ENCODE measurements around the gene ASNS. TPM values are rescaled to one million over a fixed set of nuclear protein-coding genes. Genes with fewer than 3 reads are reported as not detected.

ASNS gene
- total and polyA plus RNA-seq, 2 of the 4 experiments (the other 2 are of a cell fraction): 36.6 to 39.4 TPM

DNA sequence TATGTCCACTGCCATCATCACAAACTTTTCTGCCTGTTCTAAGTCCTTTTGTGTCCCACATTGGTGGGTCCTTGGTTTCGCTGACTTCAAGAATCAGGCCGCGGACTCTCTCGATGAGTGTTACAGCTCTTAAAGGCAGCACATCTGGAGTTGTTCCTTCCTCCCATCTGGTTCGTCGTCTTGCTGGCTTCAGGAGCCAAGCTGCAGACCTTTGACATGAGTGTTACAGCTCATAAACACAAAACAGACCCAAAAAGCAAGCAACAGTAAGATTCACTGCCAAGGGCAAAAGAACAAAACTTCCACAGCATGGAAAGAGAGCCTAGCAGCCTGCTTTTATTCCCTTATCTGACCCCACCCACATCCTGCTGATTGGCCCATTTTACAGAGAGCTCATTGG lies 30.2 kb downstream of the ASNS start:
- no peak overlapping the region for H3K4ac ChIP-seq (ENCODE audit: low read depth, low read length)
- H3K56ac ChIP-seq (ENCODE audit: extremely low read depth, insufficient read depth, low read length): no peak overlapping the region
- no peak overlapping the region for H2AFZ ChIP-seq (replicated peaks; ENCODE audit: low read length, poor library complexity)
- H2AK9ac ChIP-seq (replicated peaks; ENCODE audit: low read depth, low read length, poor library complexity): no peak overlapping the region
- ATAC-seq (ENCODE audit: low read depth) (no peak), DNase-seq (no peak)
- no peak overlapping the region for H4K5ac ChIP-seq (ENCODE audit: low read depth, low read length)
- no peaks in the 10 kb centered on the region for H4K20me1 ChIP-seq (ENCODE audit: insufficient read depth, low read length)
- no peaks in the 10 kb centered on the region for H3K9me1 ChIP-seq (ENCODE audit: insufficient read depth, low read length)
- peaks cover 7% of the 10 kb centered on the region for H3K27me3 ChIP-seq (ENCODE audit: control insufficient read depth, insufficient read depth, low read length)
- no peak overlapping the region for H4K91ac ChIP-seq (ENCODE audit: insufficient read depth, low read depth, low read length)
- no peak overlapping the region for H3K4me3 ChIP-seq (ENCODE audit: insufficient read depth, low read depth, low read length)
- H3K23ac ChIP-seq (ENCODE audit: low read depth, low read length): no peak overlapping the region
- no peaks in the 10 kb centered on the region for H3K36me3 ChIP-seq (ENCODE audit: control insufficient read depth, insufficient read depth, low read length)
- ChIA-PET POLR2A (ENCODE audit: unreplicated experiment) (no interaction called here), CTCF (no interaction called here)
- no TSS peak for BruUV-seq (replicated peaks)
- no peak overlapping the region for H3K14ac ChIP-seq (replicated peaks; ENCODE audit: low read depth, low read length)
- no peak overlapping the region for H3K27ac ChIP-seq (ENCODE audit: insufficient read depth, low read length)
- H2AK5ac ChIP-seq (ENCODE audit: low read depth, low read length): no peak overlapping the region
- H4K8ac ChIP-seq (ENCODE audit: low read depth in 2 of 2, low read length in 2 of 2): no peak overlapping the region
- H3K79me1 ChIP-seq (ENCODE audit: low read depth in 1 of 2, low read length in 2 of 2): no peaks in the 10 kb centered on the region
- in situ Hi-C loops (cut with MboI; ENCODE audit: low sequenced_read_pairs): loop anchor here (25.0 kb wide), 1 partner anchor 1930 kb away; no protein-coding TSS in a partner anchor
- intact Hi-C loops (cut with micrococcal nuclease): loop anchor here (10.0 kb wide), 1 partner anchor 173 kb away; no protein-coding TSS in a partner anchor
- no peak overlapping the region for H3K18ac ChIP-seq (ENCODE audit: low read depth, low read length)
- no peak overlapping the region for H3K9ac ChIP-seq (ENCODE audit: low read depth, low read length)
- no peaks in the 10 kb centered on the region for H3K9me3 ChIP-seq (ENCODE audit: control insufficient read depth, insufficient read depth, low read length)
- no peak overlapping the region for H2BK120ac ChIP-seq (ENCODE audit: low read depth, low read length)
- H2BK20ac ChIP-seq (ENCODE audit: low read depth, low read length): no peak overlapping the region
- no peak overlapping the region for H2BK15ac ChIP-seq (ENCODE audit: low read depth, low read length)
- dilution Hi-C loops (cut with HindIII; ENCODE audit: low sequenced_read_pairs, unreplicated experiment): no loop called here
- H3K4me1 ChIP-seq (ENCODE audit: control insufficient read depth, insufficient read depth, low read length): no peaks in the 10 kb centered on the region
- TF ChIP-seq MAFK (IDR thresholded peaks at IDR 0.05; ENCODE audit: low read depth, low read length): no peak
- TF ChIP-seq POLR2A (IDR thresholded peaks at IDR 0.05; ENCODE audit: low read depth, low read length): no peak
- TF ChIP-seq, protein P1, sequence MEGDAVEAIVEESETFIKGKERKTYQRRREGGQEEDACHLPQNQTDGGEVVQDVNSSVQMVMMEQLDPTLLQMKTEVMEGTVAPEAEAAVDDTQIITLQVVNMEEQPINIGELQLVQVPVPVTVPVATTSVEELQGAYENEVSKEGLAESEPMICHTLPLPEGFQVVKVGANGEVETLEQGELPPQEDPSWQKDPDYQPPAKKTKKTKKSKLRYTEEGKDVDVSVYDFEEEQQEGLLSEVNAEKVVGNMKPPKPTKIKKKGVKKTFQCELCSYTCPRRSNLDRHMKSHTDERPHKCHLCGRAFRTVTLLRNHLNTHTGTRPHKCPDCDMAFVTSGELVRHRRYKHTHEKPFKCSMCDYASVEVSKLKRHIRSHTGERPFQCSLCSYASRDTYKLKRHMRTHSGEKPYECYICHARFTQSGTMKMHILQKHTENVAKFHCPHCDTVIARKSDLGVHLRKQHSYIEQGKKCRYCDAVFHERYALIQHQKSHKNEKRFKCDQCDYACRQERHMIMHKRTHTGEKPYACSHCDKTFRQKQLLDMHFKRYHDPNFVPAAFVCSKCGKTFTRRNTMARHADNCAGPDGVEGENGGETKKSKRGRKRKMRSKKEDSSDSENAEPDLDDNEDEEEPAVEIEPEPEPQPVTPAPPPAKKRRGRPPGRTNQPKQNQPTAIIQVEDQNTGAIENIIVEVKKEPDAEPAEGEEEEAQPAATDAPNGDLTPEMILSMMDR (conservative IDR thresholded peaks at IDR 0.05; ENCODE audit: low read depth, low read length): no peak
- no peak for TF ChIP-seq NFE2L2 (IDR thresholded peaks at IDR 0.05; ENCODE audit: low read depth, low read length)
- 0% methylated on average over 2 of the region's 6 CpGs; no CpG with 5 or more reads in 1 of the 2 experiments for WGBS, 2 experiments (ENCODE audit: extremely low coverage in 2 of 2, insufficient read length in 1 of 2)
- H3K4me2 ChIP-seq (ENCODE audit: low read depth, low read length): no peak overlapping the region
- H2BK5ac ChIP-seq (ENCODE audit: low read depth, low read length, poor library complexity, severe bottlenecking): no peak overlapping the region

Data from IMR-90 (cell line).